SK-N-SH (cell line): ENCODE data around the gene C11orf91. TPM values are rescaled to one million over a fixed set of nuclear protein-coding genes. Genes with fewer than 3 reads are reported as not detected.
A peak's percentile ranks its signal among the peaks of the same experiment; 100 is the strongest.

Experiments
- CTCF ChIA-PET: fragments of 300-600, 350-600 bp; formaldehyde crosslinking; extraction: SDS; loops from one replicate; lab custom pipeline; 2021; lab: Yijun Ruan, JAX
- POLR2A ChIA-PET: fragments of 350-600 bp; sonication (Branson Sonifier 250); formaldehyde crosslinking; extraction: SDS; loops from one replicate; lab custom pipeline; 2020; ENCODE audit warnings: antibody characterized with exemption, inconsistent platforms; lab: Yijun Ruan, JAX
- DNase-seq: peaks from one replicate; pipeline ENCODE4 v3.0.0; 2012
- H2AFZ ChIP-seq: fragments of 200-600 bp; sonication (generic); 2 replicates; pipeline ENCODE4 v1.8.1; 2016; ENCODE audit warnings: antibody characterized with exemption, mild to moderate bottlenecking, low read depth
- H3F3A ChIP-seq: fragments of 200-600 bp; sonication (generic); replicated peaks from 2 replicates; pipeline ENCODE3; 2016; ENCODE audit warnings: antibody characterized with exemption, mild to moderate bottlenecking; ENCODE audit not compliant: insufficient read depth
- H3K27ac ChIP-seq, 2 experiments: fragments of 200-500 bp in 1 of 2; fragments of 200-600 bp in 1 of 2; sonication (Bioruptor generic) in 1 of 2; sonication (generic), shearing (Covaris generic) in 1 of 2; 2 replicates each; pipeline versions ENCODE4 v1.5.1 to v1.6.1; 2014 to 2016; ENCODE audit warnings: low read depth in 2 of 2, inconsistent platforms in 1 of 2, low read length in 1 of 2, mild to moderate bottlenecking in 1 of 2, mixed read lengths in 1 of 2
- H3K27me3 ChIP-seq: fragments of 200-600 bp; sonication (generic), shearing (Covaris generic); 2 replicates; pipeline ENCODE4 v1.6.1; 2016; ENCODE audit warnings: mixed run types; ENCODE audit not compliant: insufficient read depth
- H3K36me3 ChIP-seq, 2 experiments: fragments of 200-500 bp in 1 of 2; fragments of 200-600 bp in 1 of 2; sonication (Bioruptor generic) in 1 of 2; sonication (generic) in 1 of 2; replicated peaks in 1 of 2; 2 replicates each; pipeline versions ENCODE3 to v1.5.1; 2014 to 2016; ENCODE audit warnings: low read length in 1 of 2, mild to moderate bottlenecking in 1 of 2; ENCODE audit not compliant: insufficient read depth in 2 of 2, control insufficient read depth in 1 of 2
- H3K4me1 ChIP-seq, 2 experiments: fragments of 200-500 bp in 1 of 2; fragments of 200-600 bp in 1 of 2; sonication (Bioruptor generic) in 1 of 2; sonication (generic), shearing (Covaris generic) in 1 of 2; 2 replicates each; pipeline versions ENCODE4 v1.5.1 to v1.6.1; 2014 to 2016; ENCODE audit warnings: low read depth in 1 of 2, low read length in 1 of 2, mixed run types in 1 of 2; ENCODE audit not compliant: insufficient read depth in 2 of 2, control insufficient read depth in 1 of 2
- H3K4me2 ChIP-seq: fragments of 200-600 bp; sonication (generic), shearing (Covaris generic); 2 replicates; pipeline ENCODE4 v1.6.1; 2017; ENCODE audit warnings: mixed run types
- H3K4me3 ChIP-seq, 2 experiments: fragments of 200-500 bp in 1 of 2; fragments of 200-600 bp in 1 of 2; sonication (Bioruptor generic) in 1 of 2; sonication (generic), shearing (Covaris generic) in 1 of 2; 2 replicates each; pipeline versions ENCODE4 v1.5.1 to v1.8.1; 2014 to 2016; ENCODE audit warnings: low read depth in 2 of 2, inconsistent platforms in 1 of 2, low read length in 1 of 2, mild to moderate bottlenecking in 1 of 2, mixed read lengths in 1 of 2, moderate library complexity in 1 of 2
- H3K79me2 ChIP-seq: fragments of 200-600 bp; sonication (generic); 2 replicates; pipeline ENCODE4 v1.8.1; 2017; ENCODE audit warnings: mild to moderate bottlenecking; ENCODE audit not compliant: insufficient read depth
- H3K9ac ChIP-seq: fragments of 200-600 bp; sonication (generic); 2 replicates; pipeline ENCODE4 v1.6.1; 2017; ENCODE audit warnings: mixed run types
- H3K9me2 ChIP-seq: fragments of 200-600 bp; sonication (generic); 2 replicates; pipeline ENCODE4 v1.6.1; 2017; ENCODE audit warnings: mixed run types
- H3K9me3 ChIP-seq: fragments of 200-600 bp; sonication (generic); 2 replicates; pipeline ENCODE4 v1.6.1; 2017; ENCODE audit warnings: mixed run types, mild to moderate bottlenecking, moderate library complexity
- H4K20me1 ChIP-seq: fragments of 200-600 bp; sonication (generic); 2 replicates; pipeline ENCODE4 v1.6.1; 2017; ENCODE audit warnings: mild to moderate bottlenecking, mixed run types; ENCODE audit not compliant: insufficient read depth
- CHD2 ChIP-seq: fragments of 150-350 bp; IDR thresholded peaks from 2 replicates; pipeline ENCODE4 v1.6.1; 2018; ENCODE audit warnings: low read length; ENCODE audit not compliant: partially characterized antibody
- EP300 ChIP-seq, 2 experiments: IDR thresholded peaks; 2 replicates each; pipeline versions ENCODE4 v1.4.0 to v1.6.1; 2012; ENCODE audit warnings: borderline replicate concordance in 1 of 2, low read depth in 1 of 2, low read length in 1 of 2
- FOSL2 ChIP-seq: IDR thresholded peaks from 2 replicates; pipeline ENCODE4 v1.4.0; 2012; ENCODE audit warnings: low read depth, mild to moderate bottlenecking, moderate library complexity, borderline replicate concordance
- FOXJ3 ChIP-seq: sonication (generic); formaldehyde crosslinking; IDR thresholded peaks from 2 replicates; pipeline ENCODE4 v1.5.1; 2020; ENCODE audit warnings: mild to moderate bottlenecking, missing genetic modification reagents
- GATA2 ChIP-seq: sonication (generic); formaldehyde crosslinking; IDR thresholded peaks from 2 replicates; pipeline ENCODE4 v1.5.0; 2020; ENCODE audit warnings: mild to moderate bottlenecking, missing genetic modification reagents
- JUND ChIP-seq: IDR thresholded peaks from 2 replicates; pipeline ENCODE4 v1.4.0; 2012
- MEF2A ChIP-seq: IDR thresholded peaks from 2 replicates; pipeline ENCODE4 v1.4.0; 2012; ENCODE audit warnings: low read depth, borderline replicate concordance
- MXI1 ChIP-seq: IDR thresholded peaks from 2 replicates; pipeline ENCODE4 v1.6.1; 2012; ENCODE audit warnings: mild to moderate bottlenecking, low read depth, low read length, improper control_type of control experiment
- POLR2AphosphoS5 ChIP-seq: IDR thresholded peaks from 2 replicates; pipeline ENCODE4 v1.6.1; 2012; ENCODE audit warnings: low read depth, low read length
- RAD21 ChIP-seq: IDR thresholded peaks from 2 replicates; pipeline ENCODE4 v1.6.1; 2012; ENCODE audit warnings: mild to moderate bottlenecking, low read length
- RXRA ChIP-seq: IDR thresholded peaks from 2 replicates; pipeline ENCODE4 v1.4.0; 2012; ENCODE audit warnings: low read depth, mild to moderate bottlenecking, borderline replicate concordance
- SIN3A ChIP-seq: IDR thresholded peaks from 2 replicates; pipeline ENCODE4 v1.6.1; 2012; ENCODE audit warnings: low read depth, mild to moderate bottlenecking, low read length, moderate library complexity, borderline replicate concordance
- TEAD4 ChIP-seq: IDR thresholded peaks from 2 replicates; pipeline ENCODE4 v1.4.0; 2012; ENCODE audit warnings: mild to moderate bottlenecking, borderline replicate concordance; ENCODE audit not compliant: insufficient read depth
- YY1 ChIP-seq: IDR thresholded peaks from 2 replicates; pipeline ENCODE4 v1.4.0; 2012; ENCODE audit warnings: low read depth, mild to moderate bottlenecking
- WGBS: methylation state at CpG from one replicate; pipeline ENCODE4 v1.1.6; 2017; ENCODE audit warnings: low lambda C conversion rate; 5-methylcytosine and 5-hydroxymethylcytosine counted together
- polyA plus RNA-seq, 3 experiments: library from polyadenylated mRNA; depleted of rRNA; stranded (reverse); fragments of >200 nt; gene quantifications; 2 replicates each; pipeline ENCODE4 v1.2.3, GENCODE V29; 2012
- TF ChIP-seq, protein P1 (sequence below): fragments of 200-600 bp; sonication (generic); IDR thresholded peaks from 2 replicates; pipeline ENCODE4 v1.6.1; 2017; ENCODE audit warnings: antibody characterized with exemption, mild to moderate bottlenecking, moderate library complexity
- TF ChIP-seq, protein P2 (sequence below): IDR thresholded peaks from 2 replicates; pipeline ENCODE4; 2012

C11orf91 gene
- polyA plus RNA-seq, 1 of the 3 experiments (the other 2 are of a cell fraction) = 0.15 TPM

DNA sequence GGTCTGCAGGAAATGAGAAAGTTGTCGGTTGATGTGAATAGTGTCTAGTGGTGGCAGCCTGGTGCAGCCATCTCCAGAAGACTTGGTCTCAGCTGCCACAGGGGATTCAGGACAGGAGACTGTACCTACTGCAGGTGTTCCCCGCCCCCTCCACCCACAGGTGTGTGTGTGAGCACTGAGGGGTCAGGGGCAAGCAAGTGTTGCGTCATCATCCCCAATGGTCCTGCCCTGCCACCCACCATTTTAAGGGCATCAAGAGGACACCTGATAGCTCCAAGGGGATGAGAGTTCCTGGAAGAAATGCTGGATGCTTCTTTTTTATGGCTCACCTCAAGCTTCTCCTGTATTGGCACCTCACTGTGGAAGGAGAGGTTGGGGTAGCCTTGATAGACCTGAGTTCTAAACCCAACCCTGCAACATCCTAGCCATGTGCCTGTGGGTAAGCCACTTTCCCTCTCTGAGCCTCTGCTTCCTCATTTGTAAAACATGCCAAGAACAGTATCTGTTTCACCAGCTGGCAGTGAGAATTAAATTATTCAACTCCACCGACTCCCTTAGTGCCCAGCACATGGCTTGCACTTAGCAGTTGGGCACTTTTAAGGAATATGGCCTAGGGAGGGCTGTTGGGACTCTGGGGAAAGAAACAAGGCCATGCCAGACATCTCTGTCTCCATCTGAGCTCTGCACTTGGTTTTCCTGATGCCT is 6.1 kb downstream of the C11orf91 start:
- no peaks in the 10 kb centered on the region for H3K27me3 ChIP-seq
- peak overlapping the region; percentile 60 to 100; a peak in 3 of 4 replicates for H3K27ac ChIP-seq
- WGBS = 71% methylated on average over 2 of the region's 4 CpGs
- H3K9ac ChIP-seq = no peak overlapping the region
- H3K9me2 ChIP-seq = no peaks in the 10 kb centered on the region
- POLR2A ChIA-PET = no interaction called here
- H4K20me1 ChIP-seq = no peaks in the 10 kb centered on the region
- peaks cover 26 to 58% of the 10 kb centered on the region in 2 experiments for H3K4me1 ChIP-seq
- H3K4me3 ChIP-seq = no peak overlapping the region
- no peak for TF ChIP-seq MEF2A
- TF ChIP-seq EP300 (IDR thresholded peaks at IDR 0.05; ENCODE audit: borderline replicate concordance in 1 of 2, low read depth in 1 of 2, low read length in 1 of 2) = peak in 1 of 2 experiments; percentile 27; a peak in 1 of 4 replicates
- peak; percentile 48; the same call in 1 of the 2 replicates for TF ChIP-seq MXI1
- no peak for TF ChIP-seq SIN3A
- DNase-seq = peak; percentile 41
- no peak overlapping the region for H3K4me2 ChIP-seq
- CTCF ChIA-PET = interaction anchor here (0.7 to 14.6 kb wide), 6 partner anchors 48 to 331 kb away, joined by 3 to 185 read pairs (median 4); no protein-coding TSS in a partner anchor
- no peaks in the 10 kb centered on the region for H3K9me3 ChIP-seq
- H3F3A ChIP-seq = peaks cover 43% of the 10 kb centered on the region
- H3K79me2 ChIP-seq = no peaks in the 10 kb centered on the region
- H3K36me3 ChIP-seq = no peaks in the 10 kb centered on the region
- no peak overlapping the region for H2AFZ ChIP-seq

DNA sequence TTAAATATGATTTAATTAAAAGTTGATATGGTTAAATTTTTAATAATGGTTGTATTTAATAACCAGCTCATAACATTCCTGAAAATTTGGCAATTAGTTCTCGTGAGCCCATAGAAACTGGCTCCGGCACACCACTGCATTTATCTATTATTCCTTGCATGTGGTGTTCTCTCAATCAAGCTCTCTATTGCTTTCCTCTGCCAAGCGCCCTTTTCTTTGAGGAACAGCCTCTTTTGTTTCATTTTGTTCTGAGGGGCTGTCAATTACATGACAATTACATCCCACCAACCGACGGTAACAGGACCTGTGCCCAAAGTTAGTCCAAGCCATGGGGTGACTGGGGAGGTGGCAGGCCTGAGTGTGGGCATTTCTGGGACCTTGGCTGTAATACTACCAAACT is 8.1 kb downstream of the C11orf91 start:
- no peak for TF ChIP-seq FOSL2
- no peak for TF ChIP-seq POLR2AphosphoS5
- TF ChIP-seq RXRA = no peak
- TF ChIP-seq, protein P1, sequence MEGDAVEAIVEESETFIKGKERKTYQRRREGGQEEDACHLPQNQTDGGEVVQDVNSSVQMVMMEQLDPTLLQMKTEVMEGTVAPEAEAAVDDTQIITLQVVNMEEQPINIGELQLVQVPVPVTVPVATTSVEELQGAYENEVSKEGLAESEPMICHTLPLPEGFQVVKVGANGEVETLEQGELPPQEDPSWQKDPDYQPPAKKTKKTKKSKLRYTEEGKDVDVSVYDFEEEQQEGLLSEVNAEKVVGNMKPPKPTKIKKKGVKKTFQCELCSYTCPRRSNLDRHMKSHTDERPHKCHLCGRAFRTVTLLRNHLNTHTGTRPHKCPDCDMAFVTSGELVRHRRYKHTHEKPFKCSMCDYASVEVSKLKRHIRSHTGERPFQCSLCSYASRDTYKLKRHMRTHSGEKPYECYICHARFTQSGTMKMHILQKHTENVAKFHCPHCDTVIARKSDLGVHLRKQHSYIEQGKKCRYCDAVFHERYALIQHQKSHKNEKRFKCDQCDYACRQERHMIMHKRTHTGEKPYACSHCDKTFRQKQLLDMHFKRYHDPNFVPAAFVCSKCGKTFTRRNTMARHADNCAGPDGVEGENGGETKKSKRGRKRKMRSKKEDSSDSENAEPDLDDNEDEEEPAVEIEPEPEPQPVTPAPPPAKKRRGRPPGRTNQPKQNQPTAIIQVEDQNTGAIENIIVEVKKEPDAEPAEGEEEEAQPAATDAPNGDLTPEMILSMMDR = no peak
- TF ChIP-seq FOXJ3 (CRISPR knock-in tag) = no peak
- no peak for TF ChIP-seq CHD2
- TF ChIP-seq RAD21 = no peak
- no peak for TF ChIP-seq YY1
- TF ChIP-seq, protein P2, sequence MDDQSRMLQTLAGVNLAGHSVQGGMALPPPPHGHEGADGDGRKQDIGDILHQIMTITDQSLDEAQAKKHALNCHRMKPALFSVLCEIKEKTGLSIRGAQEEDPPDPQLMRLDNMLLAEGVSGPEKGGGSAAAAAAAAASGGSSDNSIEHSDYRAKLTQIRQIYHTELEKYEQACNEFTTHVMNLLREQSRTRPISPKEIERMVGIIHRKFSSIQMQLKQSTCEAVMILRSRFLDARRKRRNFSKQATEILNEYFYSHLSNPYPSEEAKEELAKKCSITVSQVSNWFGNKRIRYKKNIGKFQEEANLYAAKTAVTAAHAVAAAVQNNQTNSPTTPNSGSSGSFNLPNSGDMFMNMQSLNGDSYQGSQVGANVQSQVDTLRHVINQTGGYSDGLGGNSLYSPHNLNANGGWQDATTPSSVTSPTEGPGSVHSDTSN = no peak
- TF ChIP-seq JUND = no peak
- TF ChIP-seq GATA2 (CRISPR knock-in tag) = no peak
- no peak for TF ChIP-seq TEAD4
- Histone ChIP-seq H3K79me2 (no peaks in the 10 kb centered on the region), H3K4me2 (peak overlapping the region; percentile 69), H3K9ac (peak overlapping the region; percentile 85), H2AFZ (no peak overlapping the region), H3K4me3 (no peak overlapping the region), H3K27ac (peak overlapping the region; percentile 5 to 100; a peak in 3 of 4 replicates), H3K9me3 (no peaks in the 10 kb centered on the region), H3K4me1 (peaks cover 26 to 73% of the 10 kb centered on the region in 2 experiments), H3K9me2 (no peaks in the 10 kb centered on the region), H3F3A (peaks cover 56% of the 10 kb centered on the region), H3K27me3 (no peaks in the 10 kb centered on the region), H3K36me3 (no peaks in the 10 kb centered on the region), H4K20me1 (no peaks in the 10 kb centered on the region)
- no peak for DNase-seq
- 45% methylated on average over 5 of the region's 5 CpGs for WGBS
- ChIA-PET POLR2A (interaction anchor here (1.3 kb wide), 1 partner anchor 8 kb away, joined by 4 read pairs; the partner anchor contains the start of gene C11orf91), CTCF (interaction anchor here (0.8 to 14.6 kb wide), 5 partner anchors 50 to 527 kb away, joined by 3 to 185 read pairs (median 3); no protein-coding TSS in a partner anchor)
